Stimulated activated CD8-positive, alpha-beta memory T cell treated with anti-CD3 and anti-CD28 coated beads, Interleukin-7, amount 100 ng/mL, for 48 hours (primary cell): ENCODE measurements around the gene ZFP92.
"Not testable (repeated sequence)": the region's sequence is repeated elsewhere in the genome, so short reads cannot be mapped to it uniquely, and the experiment has no call there.

Experiments used
- DNase-seq, 2 donors: peaks; one replicate each; pipeline ENCODE4 v3.0.0-alpha.2; 2020; ENCODE audit warnings: low read depth in 1 of 2; ENCODE audit errors: extremely low read depth in 1 of 2

The ZFP92 gene

DNA sequence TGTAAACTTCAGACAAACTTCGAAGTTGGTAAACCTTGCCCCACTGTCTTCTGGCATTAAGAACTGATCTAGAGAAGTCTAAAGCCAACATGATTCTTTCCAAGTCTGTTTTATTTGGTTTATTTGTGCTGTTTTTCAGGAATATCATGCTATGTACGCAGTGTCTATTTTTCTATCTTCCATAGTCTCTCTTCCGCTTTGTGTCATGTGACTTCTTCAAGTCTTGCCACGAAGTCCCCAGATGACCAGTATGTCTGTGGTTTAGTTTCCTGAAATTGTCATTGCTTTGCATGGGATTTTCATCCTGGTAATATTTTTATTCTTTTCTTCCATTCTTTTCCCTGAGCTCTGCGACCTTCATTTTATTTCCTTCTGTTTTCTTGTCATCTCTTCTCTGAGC lies 25.2 kb upstream of the ZFP92 start:
- DNase-seq, result no peak

DNA sequence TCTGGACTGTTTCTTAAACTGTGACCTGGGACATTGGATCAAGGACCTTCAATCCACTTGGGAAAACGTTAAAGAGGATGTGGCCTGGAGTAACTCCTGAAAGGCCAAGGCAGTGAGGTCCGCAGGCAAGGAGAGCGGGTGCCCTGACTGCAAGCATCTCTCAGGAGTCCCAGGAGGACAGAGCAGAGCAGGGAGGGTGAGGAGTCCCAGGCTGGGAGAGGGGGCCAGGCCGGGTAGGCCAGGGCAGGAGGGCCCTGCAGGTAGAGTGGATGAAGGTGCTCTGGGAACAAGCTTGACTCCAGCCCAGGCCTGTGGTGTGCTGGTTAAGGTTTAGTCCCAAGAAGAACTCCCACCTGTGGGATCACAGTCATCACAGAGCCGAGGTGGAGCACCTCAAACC lies 23.9 kb upstream of the ZFP92 start:
- no peak for DNase-seq

DNA sequence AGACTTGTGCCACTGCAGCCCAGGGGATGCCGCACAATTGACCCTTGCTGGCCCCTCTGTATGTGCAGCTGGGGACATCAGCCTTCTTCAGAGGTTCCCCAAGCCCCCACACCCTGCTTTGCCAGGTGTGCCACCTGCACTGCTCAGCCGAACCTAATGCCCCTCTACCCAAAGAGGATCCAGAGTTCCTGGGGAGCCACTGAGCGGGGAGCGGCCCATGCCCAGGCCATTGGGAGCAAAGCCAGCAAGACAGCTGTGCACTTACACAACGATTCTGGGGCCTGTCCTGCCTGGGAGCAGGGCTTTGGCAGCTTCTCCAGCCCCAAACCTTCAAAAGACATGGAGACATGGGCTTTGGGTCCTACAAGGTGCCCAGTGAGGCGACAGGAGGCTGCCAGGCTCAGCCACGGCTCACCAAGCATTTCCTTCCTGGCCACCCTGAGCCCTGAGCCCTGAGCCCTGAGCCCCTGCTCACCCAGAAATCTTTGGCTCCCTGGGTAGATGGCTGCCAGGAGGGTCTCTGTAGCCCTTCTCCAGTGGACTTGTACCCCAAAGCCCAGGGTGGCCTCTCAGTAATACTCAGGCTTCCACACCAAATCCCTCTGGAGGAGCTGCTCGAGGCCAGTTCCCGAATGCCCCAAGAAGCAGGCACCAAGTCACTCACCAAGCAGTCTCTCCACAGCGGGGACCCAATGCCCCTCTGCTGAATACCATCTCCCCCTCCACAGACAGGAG lies 23.1 kb upstream of the ZFP92 start:
- no peak for DNase-seq

- DNase-seq, result no peak
These were observed 22.4 kb upstream of the ZFP92 start for GRCh38 chrX:153388722-153389459.

- DNase-seq, result not testable (repeated sequence)
These were observed 21.9 kb upstream of the ZFP92 start for GRCh38 chrX:153389460-153389768.

DNA sequence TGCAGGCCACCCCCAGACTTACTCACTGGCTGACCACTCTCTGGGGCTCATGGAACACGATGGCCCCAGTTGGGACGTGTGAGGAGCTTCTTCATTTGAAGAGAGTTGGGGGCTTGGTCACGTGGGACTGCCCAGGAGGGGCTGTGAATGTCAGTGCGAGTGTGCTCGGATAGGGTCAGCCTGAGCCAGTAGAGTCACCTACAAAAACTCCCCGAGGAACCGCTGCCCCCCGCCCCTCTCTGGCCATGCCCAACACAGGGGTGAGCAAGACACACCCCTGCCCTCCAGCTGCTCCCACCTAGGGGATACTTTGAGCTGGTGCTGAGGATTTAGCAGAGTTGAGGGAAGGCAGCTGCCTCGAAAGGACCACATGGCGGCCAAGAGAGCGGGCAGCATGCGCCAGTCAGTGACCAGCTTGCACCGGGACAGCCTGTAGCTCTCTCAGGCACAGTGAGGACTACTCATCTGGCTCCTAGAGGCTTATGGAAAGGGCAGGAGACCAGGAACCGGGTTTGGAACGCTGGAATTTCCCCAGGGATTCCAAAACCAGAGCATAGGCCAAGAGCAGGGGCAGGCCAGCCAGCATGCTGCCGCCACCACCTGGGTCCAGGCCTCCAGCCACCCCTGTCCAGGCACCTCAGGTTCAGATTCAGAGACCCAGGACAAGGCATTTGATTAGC lies 18.5 kb upstream of the ZFP92 start:
- DNase-seq, result no peak

DNA sequence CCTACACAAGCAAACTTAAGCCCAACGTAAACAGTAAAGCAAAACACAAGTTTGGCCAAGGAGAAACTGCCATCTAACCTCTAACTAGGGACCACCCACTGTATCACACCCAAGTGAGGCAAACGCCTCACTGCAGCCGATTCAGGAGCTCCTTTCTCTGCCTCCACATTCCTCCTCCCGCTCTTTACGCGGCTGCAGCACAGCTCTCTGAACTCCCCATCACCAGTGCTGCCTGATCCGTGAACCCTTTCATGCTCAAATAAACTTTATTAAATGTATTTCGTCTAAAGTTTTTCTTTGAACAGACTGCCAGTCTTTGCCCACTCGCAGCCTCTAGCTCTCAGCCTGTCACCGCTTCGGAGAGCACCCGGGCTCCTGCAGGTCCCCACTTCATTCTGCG lies 16.7 kb upstream of the ZFP92 start:
- no peak for DNase-seq

DNA sequence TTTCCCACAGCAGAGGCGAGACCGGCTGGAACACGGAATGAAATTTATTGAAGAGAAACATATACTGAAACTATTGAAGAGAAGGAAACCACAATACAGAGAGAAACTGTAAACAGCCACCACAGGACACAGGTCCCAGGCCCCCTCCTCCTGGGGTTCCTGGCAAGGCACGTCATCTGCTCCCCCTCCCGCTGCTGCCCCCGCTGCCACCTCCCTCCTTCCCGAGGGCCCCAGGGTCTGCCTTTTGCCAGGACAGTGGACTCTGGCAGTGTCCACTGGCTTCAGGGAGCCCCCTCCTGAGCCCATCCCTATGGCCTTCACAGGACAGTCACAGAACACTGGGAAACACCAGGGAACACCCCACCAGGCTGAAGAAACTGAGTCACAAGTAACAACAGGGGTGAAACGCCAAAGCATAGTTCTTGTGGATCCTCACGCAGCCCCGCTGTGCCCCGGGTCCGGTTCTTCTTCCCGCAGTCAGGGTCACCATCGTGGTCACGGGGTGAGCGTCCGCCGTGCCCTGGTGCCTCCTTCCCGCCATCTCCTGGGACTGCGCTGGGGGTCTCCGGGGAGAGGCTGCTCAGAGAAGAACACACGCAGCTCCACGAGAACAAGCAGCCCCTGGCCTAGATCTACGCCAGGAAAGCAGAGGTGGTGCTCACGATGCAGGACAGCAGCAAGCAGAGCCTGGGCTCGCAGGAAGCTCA lies 15.5 kb upstream of the ZFP92 start:
- no peak for DNase-seq

- DNase-seq, result no peak
These were observed 14.7 kb upstream of the ZFP92 start for GRCh38 chrX:153396320-153397195.

GRCh38 chrX:153397256-153397960 lies 13.9 kb upstream of the ZFP92 start:
- no peak for DNase-seq

- no peak for DNase-seq
These were observed 12.9 kb upstream of the ZFP92 start for GRCh38 chrX:153398275-153398960.

DNA sequence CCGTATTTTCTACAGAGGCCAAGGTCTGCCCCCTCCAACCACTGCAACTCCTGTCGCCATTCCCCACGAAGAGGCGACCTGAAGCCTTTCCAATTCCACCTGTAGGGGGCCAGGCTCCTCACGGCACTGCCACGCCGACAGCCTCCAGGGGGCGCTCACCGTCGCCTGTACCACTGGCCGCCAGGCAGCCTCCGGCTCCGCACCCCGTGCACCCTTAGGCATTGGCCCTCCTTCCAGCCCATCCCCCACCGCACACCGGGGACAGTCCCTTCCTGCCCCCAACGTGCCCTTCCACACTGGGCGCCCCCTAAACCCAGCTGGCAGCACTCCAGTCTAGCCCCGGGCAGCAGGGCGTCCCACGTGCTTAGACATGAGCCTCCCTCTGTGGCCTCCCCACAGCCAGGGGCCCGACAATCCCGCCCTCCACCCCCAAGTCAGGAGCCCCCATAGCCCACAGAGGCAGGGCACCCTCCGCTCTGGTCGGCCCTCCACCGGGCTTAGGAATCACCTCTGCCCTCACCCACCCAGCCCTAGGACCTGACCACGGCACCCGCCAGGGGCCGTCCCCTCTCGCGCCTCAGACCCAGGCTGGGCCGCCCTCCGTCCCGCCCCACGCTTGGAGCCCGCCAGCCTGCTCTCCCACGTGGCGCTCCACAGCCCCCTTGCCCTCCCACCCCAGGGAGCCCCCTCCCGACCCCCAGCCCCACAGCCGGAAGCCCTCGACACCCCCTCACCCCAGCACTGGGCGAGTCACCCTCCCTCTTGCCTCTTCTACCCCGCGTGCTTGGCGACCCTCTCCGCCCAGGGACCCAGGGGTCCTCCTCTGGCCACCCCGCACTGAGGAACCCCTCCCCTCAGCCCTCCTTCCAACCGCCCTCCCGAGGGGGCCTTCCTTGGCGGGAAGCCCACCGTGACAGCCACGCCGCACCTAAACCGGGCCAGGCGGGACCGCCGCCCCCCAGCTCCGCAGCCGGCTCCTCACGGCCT lies 10.8 kb upstream of the ZFP92 start:
- peak in 1 of 2 donors; percentile 9 for DNase-seq

- no peak for DNase-seq
These were observed 10.0 kb upstream of the ZFP92 start, which contains the start of gene PNMA6E for GRCh38 chrX:153401133-153401764. Gene PNMA6E (minus strand): TSS chrX:153401350. CDS start chrX:153398849, 2,501 bp downstream.

DNA sequence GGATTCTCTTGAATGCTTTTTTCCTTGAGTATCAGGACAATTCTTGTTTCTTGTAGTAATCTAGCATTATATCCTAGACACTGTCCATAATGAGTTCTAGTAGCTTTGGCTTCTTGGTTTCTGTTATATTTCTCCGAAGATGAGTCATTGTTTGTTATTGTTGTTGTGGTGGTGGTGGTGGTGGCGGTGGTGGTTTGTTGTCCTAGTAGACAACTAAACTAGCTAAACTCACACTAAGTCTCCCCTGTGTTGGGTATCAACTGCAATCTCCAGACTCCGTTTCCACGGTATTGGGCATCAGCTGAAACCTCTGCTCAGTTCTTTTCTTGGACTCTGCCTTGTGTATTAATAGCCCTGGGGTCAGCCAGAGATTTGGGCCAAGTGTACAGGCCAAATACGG lies 6.9 kb upstream of the ZFP92 start:
- not testable (repeated sequence) for DNase-seq

DNA sequence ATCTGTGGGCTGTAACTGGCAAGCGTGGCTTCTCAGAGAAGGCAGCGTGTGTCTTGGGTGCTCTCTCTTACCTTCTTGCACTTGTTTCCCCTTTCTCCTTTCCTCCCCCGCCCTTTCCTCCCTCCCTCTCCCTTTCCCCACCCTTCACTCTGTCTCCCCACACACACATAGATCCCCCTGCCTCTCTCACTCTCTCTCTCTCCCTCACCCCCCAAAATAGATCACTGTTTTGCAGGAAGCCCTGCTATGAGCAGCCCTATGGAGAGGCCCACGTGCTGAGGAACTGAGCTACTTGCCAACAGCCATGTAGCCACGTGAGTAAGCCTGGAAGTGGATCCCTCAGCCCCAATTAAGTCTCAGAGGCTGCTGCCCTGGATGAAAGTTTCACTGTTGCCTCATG lies 5.8 kb upstream of the ZFP92 start:
- DNase-seq, result no peak

- no peak for DNase-seq
These were observed 5.3 kb upstream of the ZFP92 start for GRCh38 chrX:153406011-153406410.

- DNase-seq, result no peak
These were observed 4.4 kb upstream of the ZFP92 start for GRCh38 chrX:153406903-153407302.

DNA sequence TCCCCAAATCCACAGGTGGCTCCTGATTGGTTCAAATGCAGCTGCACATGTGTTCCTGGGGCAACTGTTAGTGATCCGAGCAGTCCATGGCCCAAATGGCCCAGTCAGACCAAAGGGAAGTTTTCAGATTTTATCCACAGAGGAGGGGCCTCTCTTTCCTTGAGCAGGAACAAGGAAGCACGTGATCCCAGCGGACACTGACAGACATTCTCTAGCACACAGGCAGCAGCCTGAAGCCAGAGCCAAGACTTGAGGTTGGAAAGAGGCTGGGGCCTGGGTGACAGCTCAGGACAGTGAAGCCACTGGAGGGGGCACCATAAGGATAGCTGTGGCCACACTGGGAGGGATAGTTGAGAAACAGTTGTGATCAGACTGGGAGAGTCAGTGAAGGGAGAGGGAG lies 3.5 kb upstream of the ZFP92 start:
- no peak for DNase-seq
